HepG2 (cell line): ENCODE data around the gene RTN3. TPM values are rescaled to one million over a fixed set of nuclear protein-coding genes. Genes with fewer than 3 reads are reported as not detected.

ENCODE experiments used
- ATAC-seq: fragments of 200-7000 bp; cut with Tn5 transposase; 3 replicates; pipeline ENCODE4 v1.9.1; 2020; ENCODE audit warnings: mild to moderate bottlenecking, moderate library complexity
- BruUV-seq: library from RNA; stranded (reverse); fragments of 400-500 nt; replicated peaks from 2 replicates; lab custom pipeline; 2021; lab: Mats Ljungman, UMichigan
- CTCF ChIA-PET: fragments of 300-600 bp; formaldehyde crosslinking; extraction: SDS; loops from one replicate; lab custom pipeline; 2021; ENCODE audit warnings: low total read pairs, inconsistent platforms, low intra/inter-chr PET ratio; lab: Yijun Ruan, JAX
- POLR2A ChIA-PET: fragments of 350-600 bp; sonication (Branson Sonifier 250); formaldehyde crosslinking; loops from one replicate; lab custom pipeline; 2020; ENCODE audit warnings: antibody characterized with exemption, inconsistent platforms; lab: Yijun Ruan, JAX
- DNase-seq: peaks from one replicate; pipeline ENCODE4 v3.0.0-alpha.2; 2015; ENCODE audit warnings: low spot score
- FAIRE-seq: peaks from 3 replicates; lab custom pipeline; 2011; peaks lifted over from hg19 to GRCh38; lab: Jason Lieb, UNC
- H2AFZ ChIP-seq: one replicate; pipeline ENCODE4 v1.6.1; 2011; ENCODE audit warnings: low read length, inconsistent platforms
- H3K27ac ChIP-seq: fragments of 300-600 bp; 3 replicates; pipeline ENCODE4 v1.8.0; 2011; ENCODE audit warnings: mixed run types, mild to moderate bottlenecking, mixed read lengths, low read length, inconsistent platforms; ENCODE audit not compliant: insufficient read depth; ENCODE audit errors: extremely low read length
- H3K27me3 ChIP-seq, 2 experiments: fragments of 200-600 bp in 1 of 2; 2 replicates in 1 of 2; 3 replicates in 1 of 2; pipeline versions ENCODE4 v1.6.0 to v1.8.0; 2011; ENCODE audit warnings: low read length in 2 of 2, mild to moderate bottlenecking in 2 of 2, moderate library complexity in 2 of 2, inconsistent platforms in 1 of 2; ENCODE audit not compliant: insufficient read depth in 2 of 2, control insufficient read depth in 1 of 2
- H3K36me3 ChIP-seq, 2 experiments: fragments of 200-600 bp in 1 of 2; replicated peaks in 1 of 2; 2 replicates in 1 of 2; 3 replicates in 1 of 2; pipeline versions ENCODE4 v1.5.1 to v1.8.0; 2011; ENCODE audit warnings: low read length in 2 of 2, inconsistent platforms in 1 of 2; ENCODE audit not compliant: insufficient read depth in 2 of 2, control insufficient read depth in 1 of 2
- H3K4me1 ChIP-seq: 2 replicates; pipeline ENCODE4 v1.5.1; 2012; ENCODE audit warnings: low read length, inconsistent platforms; ENCODE audit not compliant: insufficient read depth
- H3K4me2 ChIP-seq: 2 replicates; pipeline ENCODE4 v1.6.0; 2011; ENCODE audit warnings: low read depth, low read length, inconsistent platforms
- H3K4me3 ChIP-seq, 3 experiments: fragments of 200-600 bp in 1 of 3; sonication (generic), shearing (Covaris generic) in 1 of 3; replicated peaks in 1 of 3; 2 replicates each; pipeline ENCODE4 v1.5.1; 2011 to 2016; ENCODE audit warnings: low read length in 3 of 3, inconsistent platforms in 2 of 3, low read depth in 2 of 3, mild to moderate bottlenecking in 2 of 3, control low read depth in 1 of 3, mixed read lengths in 1 of 3; ENCODE audit not compliant: insufficient read depth in 1 of 3
- H3K79me2 ChIP-seq: one replicate; pipeline ENCODE4 v1.6.1; 2011; ENCODE audit warnings: low read length, inconsistent platforms; ENCODE audit not compliant: insufficient read depth
- H3K9ac ChIP-seq: 2 replicates; pipeline ENCODE4 v1.6.0; 2011; ENCODE audit warnings: mild to moderate bottlenecking, low read depth, low read length, inconsistent platforms; ENCODE audit not compliant: insufficient read depth
- H3K9me3 ChIP-seq: 2 replicates; pipeline ENCODE4 v1.5.1; 2012; ENCODE audit warnings: mild to moderate bottlenecking, low read length
- H4K20me1 ChIP-seq: 2 replicates; pipeline ENCODE4 v1.6.0; 2011; ENCODE audit warnings: inconsistent platforms, mild to moderate bottlenecking, low read length, moderate library complexity; ENCODE audit not compliant: insufficient read depth
- ADNP ChIP-seq: sonication (generic); formaldehyde crosslinking; IDR thresholded peaks from 2 replicates; pipeline ENCODE4 v1.4.0; 2020; ENCODE audit warnings: missing genetic modification reagents
- AGO1 ChIP-seq: fragments of 200-400 bp; formaldehyde crosslinking; IDR thresholded peaks from 2 replicates; pipeline ENCODE4 v1.6.1; 2017; ENCODE audit warnings: mild to moderate bottlenecking, low read depth, low read length, moderate library complexity; ENCODE audit not compliant: poor library complexity, severe bottlenecking
- FOXK2 ChIP-seq: fragments of 450-650 bp; IDR thresholded peaks from 2 replicates; pipeline ENCODE4 v1.6.1; 2016
- GATA4 ChIP-seq: sonication (generic); IDR thresholded peaks from 2 replicates; pipeline ENCODE4 v1.6.1; 2016; ENCODE audit warnings: antibody characterized with exemption, low read depth, borderline replicate concordance
- IKZF1 ChIP-seq: fragments of 450-650 bp; IDR thresholded peaks from 2 replicates; pipeline ENCODE4 v1.7.1; 2016
- ZNF503 ChIP-seq: sonication (generic); formaldehyde crosslinking; IDR thresholded peaks from 2 replicates; pipeline ENCODE4 v1.4.0; 2020; ENCODE audit warnings: missing genetic modification reagents
- ZNF530 ChIP-seq: sonication (generic); formaldehyde crosslinking; IDR thresholded peaks from 2 replicates; pipeline ENCODE4 v1.5.0; 2020; ENCODE audit warnings: low read depth, mild to moderate bottlenecking, missing genetic modification reagents
- WGBS: methylation state at CpG from one replicate; pipeline ENCODE4 v1.1.6; 2017; ENCODE audit warnings: low lambda C conversion rate; 5-methylcytosine and 5-hydroxymethylcytosine counted together
- in situ Hi-C: cut with HindIII; loops from 2 replicates; pipeline ENCODE4 v1.10.0; 2017; ENCODE audit warnings: low pct_unique_long_range_greater_than_20kb; ENCODE audit not compliant: extremely low pct_ligation_motif_present
- intact Hi-C: fragments of 100-400 bp; cut with micrococcal nuclease; formaldehyde crosslinking; loops from one replicate; pipeline ENCODE4 v1.10.0; 2022; ENCODE audit not compliant: unreplicated experiment
- polyA plus RNA-seq, 8 experiments: library from polyadenylated mRNA; depleted of rRNA in 3 of 8; stranded (reverse) in 7 of 8; unstranded in 1 of 8; fragments of >200 nt; fragmentation: Illumina TruSeq in 4 of 8; extraction: Trizol in 4 of 8; gene quantifications; 2 replicates each; pipeline versions ENCODE4 v1.2.1 to v1.2.3, GENCODE V29; 2011 to 2016; ENCODE audit warnings: low read depth in 4 of 8, missing spikeins in 1 of 8, mixed read lengths in 1 of 8; ENCODE audit not compliant: insufficient read depth in 1 of 8
- total RNA-seq, 5 experiments: library from RNA; depleted of rRNA; stranded (reverse); fragments of >200 nt; fragmentation: Illumina TruSeq; extraction: Trizol; gene quantifications; 2 replicates each; pipeline ENCODE4 v1.2.3, GENCODE V29; 2016; ENCODE audit warnings: low read depth in 1 of 5
- TF ChIP-seq, protein P1 (sequence below): sonication (generic); formaldehyde crosslinking; IDR thresholded peaks from 2 replicates; pipeline ENCODE4 v1.8.0; 2022; ENCODE audit warnings: low read depth, missing genetic modification reagents
- TF ChIP-seq, protein P2 (sequence below): sonication (generic); formaldehyde crosslinking; IDR thresholded peaks from 2 replicates; pipeline ENCODE4 v1.4.0; 2020; ENCODE audit warnings: missing genetic modification reagents, low read depth, mild to moderate bottlenecking, borderline replicate concordance
- TF ChIP-seq, protein P3 (sequence below): IDR thresholded peaks from 2 replicates; pipeline ENCODE4 v1.6.1; 2016
- TF ChIP-seq, protein P4 (sequence below): sonication (generic); formaldehyde crosslinking; IDR thresholded peaks from 2 replicates; pipeline ENCODE4 v1.9.0; 2021; ENCODE audit warnings: missing genetic modification reagents, mild to moderate bottlenecking, borderline replicate concordance

The RTN3 gene
- total and polyA plus RNA-seq, 2 of the 13 experiments (the other 11 are each of a cell fraction or from before 2014, with no cell fraction given) = 32.2 to 41.1 TPM

- WGBS = 98% methylated on average over 2 of the region's 2 CpGs
- Histone ChIP-seq H3K27me3 (no peaks in the 10 kb centered on the region), H4K20me1 (no peaks in the 10 kb centered on the region; the same call in 1 of the 2 replicates), H3K4me3 (no peak overlapping the region), H3K27ac (no peak overlapping the region), H3K4me1 (peaks cover 16% of the 10 kb centered on the region), H3K79me2 (peaks cover 3% of the 10 kb centered on the region), H3K4me2 (no peak overlapping the region), H2AFZ (no peak overlapping the region), H3K9me3 (no peaks in the 10 kb centered on the region), H3K36me3 (peaks cover 1 to 3% of the 10 kb centered on the region in 2 experiments; a peak in 1 of 5 replicates), H3K9ac (no peak overlapping the region)
- no peak for FAIRE-seq
- no peak for ATAC-seq
- ChIA-PET CTCF (no interaction called here), POLR2A (no interaction called here)
- DNase-seq = no peak
- BruUV-seq = no TSS peak
- in situ Hi-C loops (no loop called here), intact Hi-C loops (no loop called here)
- no peak for TF ChIP-seq IKZF1
- TF ChIP-seq, protein P1, sequence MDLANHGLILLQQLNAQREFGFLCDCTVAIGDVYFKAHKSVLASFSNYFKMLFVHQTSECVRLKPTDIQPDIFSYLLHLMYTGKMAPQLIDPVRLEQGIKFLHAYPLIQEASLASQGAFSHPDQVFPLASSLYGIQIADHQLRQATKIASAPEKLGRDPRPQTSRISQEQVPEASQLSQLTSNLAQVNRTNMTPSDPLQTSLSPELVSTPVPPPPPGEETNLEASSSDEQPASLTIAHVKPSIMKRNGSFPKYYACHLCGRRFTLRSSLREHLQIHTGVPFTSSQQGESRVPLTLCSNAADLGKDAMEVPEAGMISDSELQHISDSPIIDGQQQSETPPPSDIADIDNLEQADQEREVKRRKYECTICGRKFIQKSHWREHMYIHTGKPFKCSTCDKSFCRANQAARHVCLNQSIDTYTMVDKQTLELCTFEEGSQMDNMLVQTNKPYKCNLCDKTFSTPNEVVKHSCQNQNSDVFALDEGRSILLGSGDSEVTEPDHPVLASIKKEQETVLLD (CRISPR knock-in tag) = no peak
- no peak for TF ChIP-seq FOXK2
- no peak for TF ChIP-seq ZNF530
- TF ChIP-seq, protein P2, sequence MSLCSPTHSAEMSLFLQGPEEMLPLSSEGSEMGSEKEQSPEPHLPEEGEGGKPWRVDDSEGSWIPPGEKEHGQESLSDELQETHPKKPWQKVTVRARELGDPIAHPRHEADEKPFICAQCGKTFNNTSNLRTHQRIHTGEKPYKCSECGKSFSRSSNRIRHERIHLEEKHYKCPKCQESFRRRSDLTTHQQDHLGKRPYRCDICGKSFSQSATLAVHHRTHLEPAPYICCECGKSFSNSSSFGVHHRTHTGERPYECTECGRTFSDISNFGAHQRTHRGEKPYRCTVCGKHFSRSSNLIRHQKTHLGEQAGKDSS (CRISPR knock-in tag) = no peak
Observed at GRCh38 chr11:63713766-63714165, 32.5 kb downstream of the RTN3 start.

- H3K27me3 ChIP-seq = no peaks in the 10 kb centered on the region
- no peak overlapping the region for H3K27ac ChIP-seq
- H3K9me3 ChIP-seq = no peaks in the 10 kb centered on the region
- CTCF ChIA-PET = no interaction called here
- H3K9ac ChIP-seq = no peak overlapping the region
- ATAC-seq (no peak), FAIRE-seq (no peak), DNase-seq (no peak)
- no TSS peak for BruUV-seq
- H3K79me2 ChIP-seq = peaks cover 3% of the 10 kb centered on the region
- POLR2A ChIA-PET = no interaction called here
- intact Hi-C loops = no loop called here
- peaks cover 2 to 6% of the 10 kb centered on the region in 2 experiments; a peak in 1 of 5 replicates for H3K36me3 ChIP-seq
- H3K4me2 ChIP-seq = no peak overlapping the region
- H3K4me3 ChIP-seq = no peak overlapping the region
- peaks cover 16% of the 10 kb centered on the region for H3K4me1 ChIP-seq
- H2AFZ ChIP-seq = no peak overlapping the region
- in situ Hi-C loops = no loop called here
- H4K20me1 ChIP-seq = no peaks in the 10 kb centered on the region; the same call in 1 of the 2 replicates
- TF ChIP-seq ADNP (CRISPR knock-in tag) (no peak), AGO1 (no peak), ZNF503 (CRISPR knock-in tag) (no peak), GATA4 (no peak)
- TF ChIP-seq, protein P3, sequence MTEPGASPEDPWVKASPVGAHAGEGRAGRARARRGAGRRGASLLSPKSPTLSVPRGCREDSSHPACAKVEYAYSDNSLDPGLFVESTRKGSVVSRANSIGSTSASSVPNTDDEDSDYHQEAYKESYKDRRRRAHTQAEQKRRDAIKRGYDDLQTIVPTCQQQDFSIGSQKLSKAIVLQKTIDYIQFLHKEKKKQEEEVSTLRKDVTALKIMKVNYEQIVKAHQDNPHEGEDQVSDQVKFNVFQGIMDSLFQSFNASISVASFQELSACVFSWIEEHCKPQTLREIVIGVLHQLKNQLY (CRISPR knock-in tag) = no peak
- TF ChIP-seq, protein P4, sequence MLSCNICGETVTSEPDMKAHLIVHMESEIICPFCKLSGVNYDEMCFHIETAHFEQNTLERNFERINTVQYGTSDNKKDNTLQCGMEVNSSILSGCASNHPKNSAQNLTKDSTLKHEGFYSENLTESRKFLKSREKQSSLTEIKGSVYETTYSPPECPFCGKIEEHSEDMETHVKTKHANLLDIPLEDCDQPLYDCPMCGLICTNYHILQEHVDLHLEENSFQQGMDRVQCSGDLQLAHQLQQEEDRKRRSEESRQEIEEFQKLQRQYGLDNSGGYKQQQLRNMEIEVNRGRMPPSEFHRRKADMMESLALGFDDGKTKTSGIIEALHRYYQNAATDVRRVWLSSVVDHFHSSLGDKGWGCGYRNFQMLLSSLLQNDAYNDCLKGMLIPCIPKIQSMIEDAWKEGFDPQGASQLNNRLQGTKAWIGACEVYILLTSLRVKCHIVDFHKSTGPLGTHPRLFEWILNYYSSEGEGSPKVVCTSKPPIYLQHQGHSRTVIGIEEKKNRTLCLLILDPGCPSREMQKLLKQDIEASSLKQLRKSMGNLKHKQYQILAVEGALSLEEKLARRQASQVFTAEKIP (CRISPR knock-in tag) = no peak
Observed at GRCh38 chr11:63716046-63716445, 34.7 kb downstream of the RTN3 start.
